Activated effector memory CD4-positive, alpha-beta T cell treated with anti-CD3 and anti-CD28 coated beads, Interleukin-2, amount 50 U/mL, for 16 hours (primary cell): ENCODE data around the gene CHD6.

Experiments
- DNase-seq: peaks from one replicate; pipeline ENCODE4 v3.0.0-alpha.2; 2020

CHD6 gene

GRCh38 chr20:41586772-41587171 lies 31.4 kb downstream of the CHD6 start:
- no peak for DNase-seq

GRCh38 chr20:41580350-41580749 lies 37.8 kb downstream of the CHD6 start:
- DNase-seq = no peak

DNA sequence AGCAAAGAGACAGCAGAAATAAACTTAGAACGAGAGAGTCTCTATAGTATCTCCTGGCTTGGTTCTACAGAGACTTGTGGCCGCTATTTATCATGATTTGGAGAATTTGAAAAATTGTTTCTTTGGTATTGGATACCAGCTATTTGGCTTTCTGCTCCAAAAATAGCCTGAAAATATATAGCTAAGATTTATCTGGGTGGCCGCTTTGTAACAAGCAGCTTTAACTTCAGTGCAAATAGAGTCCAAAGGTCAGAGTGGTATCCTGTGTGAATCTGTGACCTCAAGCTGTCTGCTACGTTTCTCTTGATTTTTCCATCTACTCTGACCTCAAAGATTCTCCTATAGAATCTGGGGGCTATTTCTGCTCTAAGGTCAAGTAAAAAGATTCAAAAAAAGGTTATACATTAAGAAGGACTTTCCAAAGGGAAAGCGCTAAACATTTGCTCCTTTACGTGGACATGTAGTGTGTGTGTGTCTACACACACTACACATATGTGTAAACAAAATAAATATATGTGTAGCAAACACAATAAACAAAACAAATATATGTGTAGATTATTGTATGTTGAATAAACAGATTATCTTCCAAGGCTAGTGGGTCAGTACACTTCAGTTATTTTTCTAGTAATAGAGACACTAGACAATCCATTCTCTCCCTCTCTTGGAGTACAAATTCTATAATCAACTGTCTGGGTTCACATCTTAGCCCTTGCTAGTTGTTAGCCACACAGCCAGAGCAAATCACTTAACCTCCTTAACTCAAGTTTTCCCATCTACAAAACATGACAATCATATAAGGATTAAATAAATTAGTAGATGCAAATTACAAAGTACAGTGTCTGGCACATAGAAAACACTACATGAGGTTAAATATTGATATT lies 40.8 kb downstream of the CHD6 start:
- DNase-seq = no peak

DNA sequence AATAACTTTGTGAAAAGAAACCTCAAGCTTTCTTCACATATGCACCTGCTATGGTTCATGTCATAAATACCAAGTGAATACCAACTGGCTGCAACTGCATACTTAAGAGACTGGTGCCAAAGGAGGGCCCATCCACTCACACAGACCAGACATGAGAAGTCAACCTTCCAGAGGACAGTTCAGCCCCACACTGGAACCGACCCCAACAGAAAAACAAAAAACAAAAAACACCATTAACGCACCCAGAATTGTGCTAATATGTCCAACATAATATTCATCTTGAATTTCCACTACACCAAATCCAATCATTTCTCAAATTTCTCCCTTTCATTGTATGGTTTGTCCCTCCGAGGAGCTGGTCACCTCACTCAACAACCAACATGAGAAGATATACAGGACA lies 42.8 kb downstream of the CHD6 start:
- no peak for DNase-seq

GRCh38 chr20:41574802-41575389 lies 43.3 kb downstream of the CHD6 start:
- no peak for DNase-seq

DNA sequence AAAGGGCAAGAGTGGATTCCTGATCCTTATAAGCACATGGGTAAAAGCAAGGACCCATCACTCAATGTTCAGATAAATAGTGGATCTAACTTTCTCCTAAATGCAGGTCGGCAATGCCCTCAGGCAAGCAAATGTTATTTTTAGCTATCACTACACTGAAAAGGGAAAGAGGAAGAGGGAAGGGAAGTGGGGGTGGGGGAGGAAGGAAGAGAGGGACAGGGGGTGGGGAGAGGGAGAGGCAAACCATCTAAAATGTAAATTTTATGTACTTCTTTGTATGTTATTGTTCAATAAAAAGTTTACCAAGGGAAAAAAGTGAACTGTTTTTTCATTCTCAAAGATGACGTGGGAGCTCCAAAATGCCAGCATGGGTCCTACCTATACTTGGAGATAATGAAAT lies 44.2 kb downstream of the CHD6 start:
- no peak for DNase-seq

DNA sequence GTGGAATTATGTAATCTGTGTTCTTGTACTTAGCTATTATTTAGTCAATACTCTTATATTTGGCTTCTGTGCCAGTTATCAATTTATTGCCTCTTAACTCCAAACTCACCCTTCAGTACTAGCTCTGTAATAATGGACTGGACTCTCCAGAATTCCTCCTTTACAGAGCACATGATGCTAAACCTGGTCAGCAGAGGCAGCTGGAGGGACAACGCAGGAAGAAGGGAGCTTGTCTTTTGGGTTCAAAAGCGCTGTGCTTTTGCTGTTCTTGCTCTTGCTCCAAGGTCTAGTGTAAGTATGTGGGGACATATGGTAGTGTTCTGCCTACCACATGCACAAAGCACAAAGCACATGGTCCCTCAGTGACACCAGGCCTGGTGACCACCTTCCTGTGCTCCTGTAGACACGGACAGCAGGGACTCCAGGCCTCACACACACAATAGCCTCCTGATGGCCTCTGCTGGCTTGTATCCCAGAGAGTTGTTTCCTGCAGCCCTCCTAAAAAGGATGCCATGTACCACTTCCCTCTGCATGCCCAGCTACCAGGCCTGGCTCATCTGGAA lies 46.1 kb downstream of the CHD6 start:
- no peak for DNase-seq

GRCh38 chr20:41571006-41571405 lies 47.2 kb downstream of the CHD6 start:
- no peak for DNase-seq

DNA sequence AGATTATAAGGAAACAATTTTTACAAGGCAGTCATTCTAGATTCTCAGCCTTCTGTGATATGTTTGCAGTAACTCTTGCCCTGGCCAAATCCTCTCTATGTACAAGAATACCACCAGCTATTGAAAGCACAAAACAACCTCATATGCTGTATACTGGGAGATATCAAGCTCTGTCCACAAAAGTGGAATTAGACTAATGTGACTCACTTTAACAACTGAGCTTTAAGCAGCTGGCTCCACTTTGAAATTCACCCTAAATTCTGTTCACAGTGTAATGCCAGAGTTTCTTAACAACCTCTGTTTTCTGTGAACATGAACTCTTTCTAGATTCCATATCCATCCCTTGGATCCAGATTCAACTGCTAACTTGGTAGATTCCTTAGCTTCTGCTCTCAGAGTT lies 47.6 kb downstream of the CHD6 start:
- no peak for DNase-seq

DNA sequence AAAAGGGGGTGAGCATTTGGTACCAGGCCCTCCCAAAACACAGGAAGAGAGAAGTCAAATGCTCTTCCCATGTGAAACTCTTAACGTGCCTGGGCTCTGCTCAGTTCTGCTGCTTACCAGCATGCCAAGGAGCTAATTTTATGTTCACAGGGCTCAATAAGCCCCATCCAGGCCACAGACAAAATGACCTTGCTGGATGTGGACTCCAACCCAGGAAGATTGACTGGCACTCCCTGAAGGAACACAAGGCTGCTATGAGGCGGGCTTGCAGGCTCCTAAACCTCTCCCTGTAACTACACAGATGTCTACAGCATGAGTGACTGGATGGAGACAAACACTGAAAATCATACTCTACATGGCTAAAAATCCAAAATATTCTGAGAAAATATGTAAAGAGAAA lies 50.6 kb downstream of the CHD6 start:
- no peak for DNase-seq

DNA sequence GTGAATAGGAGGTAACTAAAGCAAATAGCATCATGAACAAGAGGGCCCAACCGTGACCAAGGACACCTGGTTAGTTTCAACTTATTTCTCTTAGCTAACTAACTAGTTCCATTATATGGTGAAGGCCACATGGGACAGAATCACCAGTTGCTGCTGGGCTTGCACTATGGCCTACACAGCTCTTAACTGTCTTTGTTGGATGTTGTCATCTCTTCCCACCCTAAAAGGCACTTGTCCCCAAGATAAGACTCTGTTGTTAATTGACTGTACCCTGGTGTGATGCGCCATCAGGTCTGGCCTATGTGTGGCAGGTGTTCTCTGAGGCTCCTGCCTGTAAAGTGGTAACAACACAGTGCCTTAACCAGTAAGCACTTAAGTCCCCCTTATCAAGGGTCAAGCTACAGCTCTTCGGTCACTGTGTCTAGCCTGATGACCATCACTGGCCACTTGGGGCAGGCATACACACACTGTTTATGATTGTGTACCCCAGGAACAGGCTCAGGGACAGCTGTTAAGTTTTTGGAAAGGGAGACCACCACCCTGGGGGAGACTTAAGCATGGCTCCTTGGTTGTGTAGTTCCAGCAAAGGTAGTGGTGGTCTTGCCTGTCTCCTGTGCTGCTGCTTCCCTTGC lies 51.2 kb downstream of the CHD6 start:
- no peak for DNase-seq

GRCh38 chr20:41563087-41563486 lies 55.1 kb downstream of the CHD6 start:
- no peak for DNase-seq

- DNase-seq = no peak
Observed at GRCh38 chr20:41560970-41561369, 57.2 kb downstream of the CHD6 start.

- DNase-seq = no peak
Observed at GRCh38 chr20:41559658-41560057, 58.5 kb downstream of the CHD6 start.

- DNase-seq = no peak
Observed at GRCh38 chr20:41553142-41553879, 64.9 kb downstream of the CHD6 start.

DNA sequence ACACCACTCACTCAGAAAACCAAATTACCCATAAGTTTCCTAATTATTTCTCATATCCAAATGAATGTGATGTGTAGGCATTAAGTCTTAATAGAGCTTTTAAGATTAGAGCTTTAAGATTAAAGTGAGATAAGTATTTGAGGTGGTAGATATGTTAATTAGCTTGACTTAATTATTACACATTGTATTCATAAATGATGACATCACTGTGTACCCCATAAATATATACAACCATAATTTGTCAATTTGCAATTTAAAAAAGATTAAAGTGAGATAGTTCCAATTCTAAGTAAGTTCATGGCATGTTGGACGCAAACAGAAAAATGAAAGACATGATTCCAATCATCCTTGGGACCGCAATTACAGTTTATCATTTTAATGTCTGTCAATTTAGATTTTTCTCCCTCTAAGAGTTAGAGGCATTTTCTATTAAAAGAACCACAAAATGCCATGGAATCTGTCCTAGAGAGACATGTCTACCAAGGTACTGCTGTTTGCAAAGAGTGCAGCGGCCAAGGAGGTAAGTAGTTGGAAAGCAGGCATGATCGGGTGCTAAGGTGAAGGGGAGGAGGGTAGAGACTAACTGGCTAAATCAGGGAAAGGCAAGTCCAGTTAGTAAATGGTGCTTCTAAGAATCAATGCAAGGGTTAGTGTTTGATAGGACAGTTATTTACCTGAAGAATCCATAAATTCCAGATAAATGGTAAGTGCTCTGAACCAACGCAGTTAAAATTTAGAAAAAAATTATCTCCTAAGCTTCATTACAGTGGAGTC lies 65.7 kb downstream of the CHD6 start:
- DNase-seq = no peak

DNA sequence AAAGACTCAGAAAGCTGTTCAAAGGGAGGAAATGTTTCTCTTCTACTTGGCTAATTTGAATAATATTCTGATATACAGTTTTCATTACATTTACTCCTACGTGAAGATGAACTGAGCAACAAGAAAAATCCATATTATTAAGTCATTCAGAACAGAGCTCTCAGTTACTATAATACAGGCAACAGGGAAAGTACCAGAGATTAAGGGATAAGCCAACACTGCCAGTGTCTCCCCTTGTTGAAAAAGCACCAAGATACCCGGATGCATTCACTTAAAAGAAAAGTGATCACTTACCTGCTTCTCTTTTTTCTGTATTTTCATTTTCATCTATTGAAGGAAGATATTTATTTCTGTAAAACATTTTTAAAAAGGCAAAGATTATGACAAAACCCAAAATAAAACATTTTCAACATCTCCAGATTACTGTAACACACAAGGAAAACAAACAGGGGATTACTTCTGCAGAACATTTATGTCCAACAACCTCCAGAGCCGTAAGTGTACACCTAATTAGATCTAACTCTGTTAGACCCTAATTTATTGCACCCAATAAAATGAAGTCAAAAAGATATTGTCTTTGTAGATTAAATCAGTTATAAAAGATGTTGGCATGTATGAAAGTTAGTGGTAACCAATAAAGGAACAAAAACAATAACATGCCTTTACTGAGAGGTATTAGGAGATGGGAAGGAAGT lies 67.0 kb downstream of the CHD6 start:
- DNase-seq = no peak

DNA sequence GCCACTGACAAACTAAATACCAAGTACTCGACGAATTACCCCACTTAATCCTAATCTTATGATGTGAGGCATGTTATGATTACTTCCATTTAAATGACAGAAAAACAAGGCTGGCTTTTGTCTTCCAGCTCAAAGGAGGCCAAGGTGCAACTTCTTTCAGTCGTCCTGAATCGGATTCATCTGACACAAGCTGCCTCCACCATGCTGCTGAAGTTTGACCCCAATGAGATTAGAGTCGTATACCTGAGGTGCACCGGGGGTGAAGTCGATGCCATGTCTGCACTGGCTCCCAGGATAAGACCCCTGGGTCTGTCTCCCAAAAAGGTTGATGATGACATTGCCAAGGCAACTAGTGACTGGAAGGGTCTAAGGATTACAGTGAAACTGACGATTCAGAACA lies 71.0 kb downstream of the CHD6 start:
- no peak for DNase-seq

GRCh38 chr20:41546535-41546934 lies 71.6 kb downstream of the CHD6 start:
- DNase-seq = no peak

- DNase-seq = no peak
Observed at GRCh38 chr20:41544472-41544871, 73.7 kb downstream of the CHD6 start.

DNA sequence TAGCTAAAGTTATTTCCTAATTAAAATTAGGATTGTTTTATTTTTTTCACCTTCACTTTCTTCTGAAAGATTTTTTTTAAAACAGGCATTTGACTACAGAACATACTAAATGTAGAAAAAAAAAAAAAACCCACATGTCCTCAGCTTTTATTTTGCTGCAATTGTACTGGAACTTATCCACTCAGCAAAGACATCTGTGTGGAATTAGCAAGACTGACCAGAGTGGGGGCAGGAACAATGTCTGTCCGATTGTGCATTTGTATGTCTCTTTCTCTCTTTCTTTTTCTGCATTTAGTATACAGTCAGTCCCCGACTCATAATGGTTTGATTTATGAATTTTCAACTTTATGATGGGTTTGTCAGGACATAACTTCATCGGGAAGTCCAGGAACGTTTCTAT lies 77.3 kb downstream of the CHD6 start:
- no peak for DNase-seq

DNA sequence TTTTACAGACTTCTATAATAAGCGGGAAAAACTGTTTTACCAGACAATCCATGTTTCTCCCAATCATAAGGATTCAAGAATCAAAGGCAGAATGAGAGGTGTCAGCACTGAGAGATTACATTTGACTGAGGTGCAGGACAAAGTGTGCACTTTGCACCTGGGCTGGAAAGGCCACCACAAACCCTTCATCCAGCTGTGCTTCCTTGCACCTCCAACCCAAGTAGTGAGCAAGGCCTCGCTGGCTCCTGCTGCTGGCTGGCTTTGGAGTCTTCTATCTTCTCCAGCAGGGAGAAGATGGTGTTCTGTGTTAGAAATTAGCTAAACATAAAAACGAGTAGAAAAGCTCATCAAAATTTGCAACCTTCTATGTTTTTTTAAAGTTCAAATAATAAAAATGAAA lies 77.7 kb downstream of the CHD6 start:
- DNase-seq = no peak
